SW480 (cell line): ENCODE data around the gene ERC2.

Source experiments
- DNase-seq: peaks from one replicate; pipeline ENCODE4 v3.0.0-alpha.2; 2016; ENCODE audit warnings: low spot score

Gene ERC2

DNA sequence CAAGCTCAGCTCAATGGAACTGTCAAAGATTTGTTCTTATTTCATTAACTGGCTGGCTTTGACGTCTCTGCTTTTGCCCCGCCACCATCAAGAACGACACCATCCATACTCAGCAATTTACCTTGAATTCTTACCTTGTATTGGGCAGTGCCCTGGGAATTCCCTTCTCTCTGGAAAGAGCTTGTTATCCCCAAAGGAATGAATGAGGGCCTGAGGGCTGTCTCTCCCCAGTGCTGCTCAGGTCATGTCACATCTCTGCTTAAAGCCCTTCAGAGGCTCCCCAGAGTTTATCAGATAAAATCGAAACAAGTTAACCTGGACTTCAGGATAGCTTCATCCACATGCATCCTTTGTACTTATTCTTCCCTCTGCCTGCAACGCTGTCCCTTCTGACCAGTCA is 975.3 kb downstream of the ERC2 start:
- no peak for DNase-seq

DNA sequence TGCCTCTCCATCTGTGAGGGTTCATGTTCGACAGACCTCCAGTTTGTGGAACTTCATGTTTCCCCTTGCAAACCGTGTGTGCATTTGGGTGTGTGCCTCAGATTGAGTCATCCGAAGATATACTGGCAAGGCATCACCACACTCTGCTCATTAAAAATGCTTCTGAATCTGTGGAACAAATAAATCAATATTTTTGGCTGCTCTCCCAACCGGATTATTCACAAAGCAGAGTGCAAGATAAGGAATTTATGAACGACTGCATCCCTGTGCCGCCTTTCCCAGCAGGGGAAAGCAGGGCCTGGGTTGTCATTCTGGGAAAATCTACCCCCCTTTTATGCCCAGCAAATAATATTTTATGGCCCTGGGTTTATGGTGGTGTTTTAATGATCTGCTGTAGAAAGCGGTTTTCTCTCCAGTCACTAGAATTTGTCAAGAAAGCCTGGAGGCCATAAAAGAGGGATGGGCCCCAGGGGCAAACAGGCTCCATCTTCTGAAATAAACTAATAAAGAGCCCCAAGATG is 976.9 kb downstream of the ERC2 start:
- no peak for DNase-seq

DNA sequence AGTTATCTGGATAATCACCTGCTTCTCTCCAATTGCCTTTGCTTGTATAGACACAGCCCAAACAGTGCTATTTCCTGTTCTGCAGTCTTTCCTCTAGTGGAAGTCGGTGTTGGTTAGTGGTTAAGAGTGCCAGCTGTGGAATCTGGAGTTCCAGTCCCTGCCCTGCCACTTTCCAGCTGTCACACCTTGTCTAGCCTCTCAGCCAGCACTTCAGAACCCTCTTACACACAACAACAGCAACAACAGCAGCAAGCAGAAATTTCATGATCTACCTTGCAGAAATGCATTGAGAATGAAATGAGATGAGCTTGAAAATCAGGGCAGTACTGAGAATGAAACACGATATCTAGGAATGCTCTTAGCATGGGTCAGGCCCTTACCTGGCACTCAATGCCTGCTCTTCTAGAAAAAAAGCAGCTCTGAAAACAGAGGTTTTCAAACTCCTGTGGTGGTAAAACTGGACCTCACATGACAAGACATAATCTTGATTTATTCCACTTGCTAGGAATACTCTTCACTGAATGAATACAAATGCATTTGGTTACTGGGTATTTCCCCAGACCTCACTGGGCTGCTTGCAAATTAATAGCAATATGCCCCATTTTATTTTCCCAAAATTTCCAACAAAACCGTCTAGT is 977.9 kb downstream of the ERC2 start:
- DNase-seq: peak; percentile 48

DNA sequence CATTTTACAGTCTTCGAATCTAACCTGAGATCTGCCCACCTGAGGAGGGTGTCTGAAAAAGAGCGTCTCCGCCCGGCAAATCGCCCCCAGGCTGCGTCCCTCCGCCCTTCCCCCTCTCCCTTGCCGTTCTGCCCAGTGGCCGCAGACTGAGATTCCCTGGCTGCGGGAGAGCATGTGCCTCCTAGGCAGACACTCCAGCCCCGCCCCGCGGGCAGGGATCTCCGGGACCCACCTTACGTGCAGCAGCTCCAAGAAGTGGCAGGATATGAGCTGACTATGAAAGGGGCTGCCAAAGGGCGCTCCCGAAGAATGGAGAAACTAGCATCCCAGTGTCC is 978.5 kb downstream of the ERC2 start:
- peak; percentile 74 for DNase-seq

DNA sequence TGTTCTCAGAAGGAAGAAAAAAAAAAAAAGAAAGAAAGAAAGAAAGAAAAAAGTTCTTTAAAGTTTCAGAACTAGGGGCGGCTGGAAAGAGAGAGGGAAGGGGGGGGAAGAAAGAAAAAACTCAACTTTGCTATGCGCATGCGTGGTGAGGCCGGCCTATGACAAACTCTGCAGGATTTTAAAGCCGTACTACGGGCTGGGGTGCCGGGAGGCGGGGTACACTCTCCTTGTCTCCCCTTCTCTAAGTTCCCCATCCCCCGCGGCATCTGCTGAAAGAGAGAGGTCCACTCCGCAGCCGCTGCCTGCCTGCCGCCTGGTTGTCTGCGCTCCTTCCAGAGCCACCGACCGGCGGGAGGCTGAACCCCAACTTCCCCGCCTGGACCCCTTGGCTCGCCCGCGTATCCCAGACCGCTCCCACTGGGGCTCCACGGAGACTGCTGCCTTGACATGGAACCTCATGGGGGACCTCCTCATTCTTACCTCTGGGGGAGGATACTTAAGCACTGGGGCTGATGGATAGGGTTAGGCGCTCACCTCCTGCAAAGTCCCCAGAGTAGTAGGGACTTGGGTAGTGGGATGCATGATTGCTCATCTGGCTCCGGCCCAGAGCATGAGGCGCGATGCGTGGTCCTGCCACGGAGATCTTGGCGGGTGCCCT is 979.7 kb downstream of the ERC2 start:
- DNase-seq: peak; percentile 69

DNA sequence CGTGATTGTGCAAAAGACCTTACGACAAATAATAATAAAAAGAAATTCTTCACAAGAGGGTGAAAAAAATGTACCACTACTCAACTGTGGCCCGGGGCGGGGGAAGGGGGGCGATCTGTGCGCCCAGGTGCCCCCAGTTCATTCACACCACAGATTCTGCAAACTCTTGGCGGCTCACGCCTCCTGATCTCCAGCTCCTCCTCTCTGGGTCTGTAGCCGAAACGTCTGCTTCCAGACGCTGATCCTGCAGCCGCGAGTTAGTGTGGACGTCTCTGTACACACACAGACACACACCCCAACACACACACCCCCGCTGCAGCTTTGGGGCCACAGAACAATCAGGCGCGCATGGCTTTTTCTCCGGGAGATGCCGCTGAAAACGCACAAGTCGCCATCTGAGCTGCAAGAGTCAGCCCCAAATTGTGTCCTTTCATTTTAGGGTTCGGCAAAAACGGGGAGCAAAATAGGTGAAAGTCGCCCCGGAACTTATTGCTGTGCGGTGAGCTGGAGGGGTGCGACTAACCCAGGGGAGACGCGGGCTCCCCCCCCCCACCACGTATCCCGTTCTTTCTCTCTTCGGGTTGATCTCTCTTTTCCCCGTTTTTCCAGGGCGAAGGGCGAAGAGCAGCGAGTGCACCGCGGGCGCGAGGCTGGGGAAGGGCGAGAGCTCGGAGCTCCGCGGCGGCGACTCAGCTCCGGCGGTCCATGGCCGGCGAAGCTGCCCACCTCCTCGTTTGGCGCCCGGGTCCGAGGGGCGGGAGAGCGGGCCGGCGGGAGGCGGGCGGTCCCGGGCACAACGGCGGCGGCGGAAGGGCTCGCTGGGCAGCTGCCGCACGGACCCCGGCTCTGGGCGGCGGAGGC is 980.7 kb downstream of the ERC2 start:
- DNase-seq: peak; percentile 67

DNA sequence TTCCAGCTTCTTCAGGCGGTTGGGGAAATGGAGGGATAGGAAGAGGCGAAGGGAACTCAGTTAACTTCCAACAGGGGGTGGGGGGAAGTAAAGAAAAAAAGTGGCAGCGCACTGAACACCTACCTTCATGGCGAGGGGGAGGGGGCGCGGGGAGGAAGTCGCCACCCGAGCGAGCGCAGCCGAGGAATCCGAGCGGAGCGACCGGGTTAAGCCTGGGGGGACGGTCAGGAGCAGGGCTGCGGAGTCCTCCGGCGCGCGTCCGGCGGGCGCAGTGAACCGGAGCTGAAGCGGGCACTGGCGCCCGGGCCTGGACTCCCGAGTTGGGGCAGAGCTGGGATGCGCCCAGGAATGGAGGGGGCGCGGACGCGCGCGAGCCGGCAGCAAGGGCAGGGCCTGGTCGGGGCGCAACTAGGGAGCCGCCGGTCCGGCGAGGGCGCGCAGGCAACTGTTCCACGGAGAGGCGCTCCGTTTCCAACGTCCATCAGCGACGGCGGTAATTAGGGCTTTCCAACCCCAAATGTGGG is 981.3 kb downstream of the ERC2 start, which contains the start of gene WNT5A:
Gene WNT5A (minus strand): TSS at position 450 of the 524 bp plus-strand sequence. CDS start 321 bp downstream, at position 129.
- peak; percentile 49 for DNase-seq

DNA sequence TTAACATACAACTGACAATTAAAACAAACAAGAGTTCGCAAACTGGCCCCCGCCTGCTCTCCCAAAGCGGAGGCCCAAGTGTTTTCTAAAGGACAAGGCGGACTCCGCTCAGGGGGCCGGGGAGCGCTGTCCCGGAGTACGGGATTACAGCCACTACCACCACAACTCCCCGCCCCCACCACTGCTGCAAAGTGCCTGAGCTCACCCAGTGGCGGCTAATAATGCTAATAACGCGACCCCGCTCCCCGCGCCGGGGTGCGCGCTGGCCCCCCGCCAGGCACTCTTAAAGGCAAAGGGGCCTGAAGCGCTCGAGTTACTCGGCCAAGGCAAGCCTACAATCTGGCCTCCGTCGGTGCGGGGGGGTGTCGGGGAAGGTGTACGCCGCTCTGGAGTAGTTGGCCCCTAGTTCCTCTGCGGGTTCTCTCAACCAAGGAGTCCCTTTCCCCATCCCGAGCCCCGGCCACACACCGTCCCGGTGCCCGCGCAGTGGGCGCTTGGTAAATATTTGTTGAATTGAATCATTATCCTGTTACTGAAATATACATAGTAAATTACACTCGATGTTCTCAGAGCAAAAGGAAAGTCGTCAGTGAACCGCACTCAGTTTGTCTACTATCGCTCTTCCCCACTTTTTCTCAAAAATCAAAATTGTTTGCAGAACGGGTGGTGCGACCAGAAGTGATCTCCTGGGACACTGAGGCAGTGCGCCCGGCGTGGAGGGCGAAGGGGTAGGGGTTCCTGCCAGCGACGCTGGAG is 982.0 kb downstream of the ERC2 start:
- peak; percentile 46 for DNase-seq

DNA sequence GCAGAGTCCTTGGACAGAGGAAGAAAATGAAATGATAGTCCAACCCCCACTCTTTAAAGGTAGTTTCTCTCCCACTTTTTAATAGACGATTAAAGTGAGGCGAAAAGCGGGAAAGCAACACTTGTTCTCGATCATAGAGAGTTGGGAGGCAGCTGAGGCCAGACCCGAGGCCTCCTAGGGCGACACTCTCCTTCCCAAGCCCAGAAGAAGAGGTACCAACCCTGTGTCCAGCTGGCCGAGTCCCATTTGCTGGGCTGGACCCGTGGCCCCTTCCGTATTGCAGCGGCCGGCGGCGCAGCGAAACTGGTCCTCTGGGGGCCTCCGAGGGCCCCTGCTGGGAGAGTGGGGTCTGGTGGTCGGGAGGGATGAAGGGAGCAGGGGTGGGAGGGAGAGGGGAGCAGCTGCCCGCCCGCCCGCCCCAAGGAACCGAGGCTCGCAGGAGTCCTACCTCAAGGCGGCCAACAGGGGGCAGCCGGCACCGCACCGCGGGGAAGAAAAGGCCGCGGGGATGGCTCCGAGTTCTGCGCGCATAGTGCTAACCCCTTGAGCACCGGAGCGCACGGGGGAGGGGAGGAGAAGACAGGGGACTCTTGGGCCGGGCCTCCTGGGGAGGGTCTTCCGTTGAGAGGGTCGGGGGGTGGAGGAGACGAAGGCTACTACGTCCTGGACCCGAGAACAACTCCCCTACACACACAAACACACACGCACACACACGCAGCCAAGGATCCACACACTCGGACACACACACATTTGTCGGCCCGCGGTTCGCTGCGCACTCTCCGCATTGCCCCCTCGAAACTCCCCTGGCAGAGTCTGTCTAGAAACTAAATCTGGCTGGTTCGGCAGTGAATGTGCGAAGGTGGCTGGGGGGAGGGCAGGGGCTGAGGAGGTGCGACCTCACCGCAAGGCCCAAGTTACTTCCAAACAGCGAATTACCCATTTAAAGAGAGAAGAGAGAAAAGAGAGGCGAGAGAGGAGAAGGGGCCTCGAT is 983.2 kb downstream of the ERC2 start:
- peak; percentile 65 for DNase-seq

DNA sequence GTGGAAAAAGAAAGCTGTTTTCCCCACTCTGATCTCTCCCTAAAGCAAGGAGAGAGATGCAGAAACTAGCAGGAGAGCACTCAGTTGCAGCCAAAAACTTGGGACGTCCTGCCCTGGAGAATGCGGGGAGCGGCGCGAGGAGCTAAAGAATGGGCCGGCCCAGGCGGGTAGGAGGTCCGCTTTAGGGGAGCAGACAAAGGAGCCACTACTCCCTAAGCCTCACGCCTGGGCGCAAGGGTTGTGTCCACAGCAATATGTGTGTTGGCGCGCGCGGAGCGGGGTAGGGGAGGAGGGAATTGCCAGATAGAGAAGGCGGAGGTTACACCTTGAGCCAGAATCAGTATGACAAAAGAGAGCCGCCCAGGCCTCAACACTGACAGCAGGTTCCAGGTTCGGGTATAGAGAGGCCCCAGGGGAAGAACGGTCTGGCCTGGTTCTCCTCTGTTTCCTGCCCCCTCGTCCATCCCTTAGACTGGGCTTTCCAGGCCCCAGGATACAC is 984.0 kb downstream of the ERC2 start:
- DNase-seq: no peak

DNA sequence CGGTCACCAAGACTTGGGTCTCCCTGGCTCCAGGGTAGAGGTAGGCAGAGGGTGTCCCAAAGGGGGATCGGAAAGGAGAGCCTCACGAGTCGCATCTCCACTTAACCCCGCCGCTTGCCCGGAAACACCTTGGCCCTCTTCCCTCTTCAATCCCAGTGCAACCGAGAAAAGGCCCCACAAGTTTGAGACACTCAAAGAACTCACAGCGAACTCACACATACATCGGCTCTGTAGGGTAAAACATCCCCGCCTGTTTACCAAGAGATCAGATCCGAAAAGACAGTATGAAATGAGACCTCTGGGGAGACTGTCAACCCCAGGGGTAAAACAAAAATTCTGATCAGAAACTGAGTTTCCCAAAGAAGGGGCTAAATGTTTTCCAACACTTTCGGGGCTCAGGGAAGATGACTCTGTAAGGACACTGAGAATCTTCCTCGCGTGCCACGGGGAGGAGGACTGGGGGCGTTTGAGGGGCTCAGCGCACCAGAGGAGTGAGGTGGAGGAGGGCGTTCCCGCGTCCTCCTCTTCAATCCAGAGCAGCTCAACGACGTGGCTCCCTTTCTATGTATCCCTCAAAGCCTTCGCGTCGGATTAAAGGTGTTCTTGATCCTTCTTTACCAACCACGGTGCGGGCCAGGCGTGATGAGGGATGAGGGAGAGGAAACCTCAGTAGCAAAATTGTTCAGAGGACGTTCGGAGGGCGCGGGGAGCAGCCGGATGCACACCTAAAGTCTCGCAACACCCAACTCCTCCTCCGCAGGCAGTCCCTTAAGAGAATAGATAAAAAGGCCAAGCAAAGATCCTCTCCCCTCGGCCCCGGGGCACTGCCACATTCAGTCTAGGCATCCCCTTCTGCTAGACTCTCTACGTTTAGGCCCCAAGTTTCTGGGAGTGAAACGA is 984.8 kb downstream of the ERC2 start:
- no peak for DNase-seq

DNA sequence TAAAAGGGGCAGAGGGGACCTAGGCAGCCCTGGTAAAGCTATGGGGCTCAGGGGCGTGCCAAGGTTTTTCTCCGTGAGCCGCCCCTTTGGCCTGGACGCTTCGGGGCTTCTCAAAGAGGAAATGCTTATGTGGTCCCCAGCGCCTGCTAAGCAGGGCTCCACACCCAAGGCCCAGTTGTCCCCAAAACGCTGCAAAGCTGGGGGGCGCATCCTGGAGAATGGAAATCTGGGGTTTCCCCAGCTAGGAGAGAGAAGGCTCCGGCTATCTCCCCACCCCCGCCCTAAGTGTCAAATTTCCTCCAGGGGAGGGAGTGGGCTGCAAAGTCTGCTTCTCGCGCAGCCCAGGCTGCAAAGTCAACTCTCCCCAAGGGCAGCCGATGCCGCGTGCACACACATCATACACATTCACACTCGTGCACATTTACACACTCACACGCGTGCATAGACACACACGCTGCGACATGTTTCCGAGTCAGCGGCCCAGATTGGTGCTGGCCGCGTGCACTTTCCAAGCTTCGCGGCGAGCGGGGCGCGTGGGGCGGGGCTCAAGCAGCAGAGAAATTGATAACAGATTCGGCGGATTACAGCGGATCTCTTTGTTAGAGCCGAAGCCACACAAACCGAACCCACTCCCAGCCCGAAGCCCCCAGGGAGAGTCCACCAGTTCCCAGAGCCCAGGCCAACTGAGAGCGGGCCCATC is 985.6 kb downstream of the ERC2 start:
- no peak for DNase-seq

DNA sequence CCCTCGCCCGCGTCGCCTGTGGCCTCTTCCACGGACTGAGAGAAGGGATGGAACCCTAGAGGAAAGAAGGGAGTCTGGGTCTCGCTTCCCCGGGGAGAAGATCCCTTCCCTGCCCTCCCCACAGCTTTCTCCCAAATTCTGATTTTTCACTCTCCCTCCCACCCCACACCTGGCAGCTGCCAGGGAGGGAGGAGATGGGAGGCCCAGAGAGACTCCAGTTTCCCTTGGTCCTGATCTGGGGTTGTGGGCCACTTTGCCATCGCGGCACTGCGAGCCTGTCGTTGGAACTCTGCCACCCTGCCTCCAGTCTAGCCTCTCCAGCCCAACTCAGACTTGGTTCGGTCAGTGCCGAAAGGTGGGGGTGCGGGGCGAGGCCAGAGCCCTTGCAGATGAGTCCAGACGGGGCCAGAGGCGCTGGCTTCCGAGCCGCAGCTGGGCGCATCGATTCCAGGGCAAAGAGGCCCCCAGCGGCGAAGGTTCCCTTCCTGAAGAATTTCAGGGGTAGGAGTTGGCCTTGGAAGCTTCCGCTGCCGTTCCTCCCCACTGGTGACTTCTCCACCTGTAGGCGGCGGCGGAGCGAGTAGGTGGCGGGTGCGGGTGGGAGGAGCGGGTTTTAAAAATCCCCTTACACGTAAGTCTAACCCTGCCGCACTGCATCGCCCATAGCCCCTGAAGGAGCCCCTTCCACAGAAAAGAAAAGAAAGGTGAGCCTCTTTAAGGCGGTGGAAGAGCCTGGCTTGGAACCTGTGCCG is 986.3 kb downstream of the ERC2 start:
- no peak for DNase-seq

DNA sequence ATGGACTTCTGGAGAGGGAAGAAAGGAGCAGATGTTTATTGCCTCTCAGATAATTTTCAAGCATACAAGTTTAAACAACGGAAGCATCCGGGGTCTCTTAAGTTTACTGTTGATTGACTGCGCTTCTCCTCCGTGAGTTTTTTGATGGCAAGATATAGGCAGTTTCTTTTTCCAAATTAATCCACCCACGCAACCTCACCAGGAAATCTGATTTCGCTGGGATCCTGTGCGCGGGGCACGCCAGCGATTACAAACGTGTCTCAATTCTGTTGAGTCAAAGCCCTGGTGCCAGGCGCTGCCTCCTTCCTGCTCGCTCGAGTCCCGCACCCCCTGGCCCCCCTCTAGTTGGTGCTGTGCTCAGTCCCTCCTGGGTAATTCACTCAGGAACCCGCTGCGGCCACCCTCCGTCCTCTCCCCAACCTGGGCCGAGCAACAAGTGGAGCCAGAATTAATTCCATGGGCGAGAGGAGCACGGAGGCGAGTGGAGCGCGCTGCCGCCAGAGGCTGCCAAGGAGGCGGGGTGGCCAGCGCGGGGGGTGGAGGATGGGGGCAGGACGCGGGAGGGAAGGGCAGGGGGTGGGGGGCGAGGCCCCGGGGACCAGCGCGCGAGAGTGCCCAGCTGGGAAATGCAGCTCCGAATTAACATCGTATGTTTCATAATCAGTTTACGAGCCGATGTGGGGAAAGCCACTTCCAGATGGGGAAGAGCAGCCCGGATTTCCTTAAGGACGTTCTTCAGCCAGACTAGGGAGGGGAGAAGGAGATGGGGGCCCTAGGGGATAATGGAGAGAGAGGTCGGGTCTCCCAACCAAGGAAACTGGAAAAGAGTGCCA is 987.1 kb downstream of the ERC2 start:
- DNase-seq: no peak

DNA sequence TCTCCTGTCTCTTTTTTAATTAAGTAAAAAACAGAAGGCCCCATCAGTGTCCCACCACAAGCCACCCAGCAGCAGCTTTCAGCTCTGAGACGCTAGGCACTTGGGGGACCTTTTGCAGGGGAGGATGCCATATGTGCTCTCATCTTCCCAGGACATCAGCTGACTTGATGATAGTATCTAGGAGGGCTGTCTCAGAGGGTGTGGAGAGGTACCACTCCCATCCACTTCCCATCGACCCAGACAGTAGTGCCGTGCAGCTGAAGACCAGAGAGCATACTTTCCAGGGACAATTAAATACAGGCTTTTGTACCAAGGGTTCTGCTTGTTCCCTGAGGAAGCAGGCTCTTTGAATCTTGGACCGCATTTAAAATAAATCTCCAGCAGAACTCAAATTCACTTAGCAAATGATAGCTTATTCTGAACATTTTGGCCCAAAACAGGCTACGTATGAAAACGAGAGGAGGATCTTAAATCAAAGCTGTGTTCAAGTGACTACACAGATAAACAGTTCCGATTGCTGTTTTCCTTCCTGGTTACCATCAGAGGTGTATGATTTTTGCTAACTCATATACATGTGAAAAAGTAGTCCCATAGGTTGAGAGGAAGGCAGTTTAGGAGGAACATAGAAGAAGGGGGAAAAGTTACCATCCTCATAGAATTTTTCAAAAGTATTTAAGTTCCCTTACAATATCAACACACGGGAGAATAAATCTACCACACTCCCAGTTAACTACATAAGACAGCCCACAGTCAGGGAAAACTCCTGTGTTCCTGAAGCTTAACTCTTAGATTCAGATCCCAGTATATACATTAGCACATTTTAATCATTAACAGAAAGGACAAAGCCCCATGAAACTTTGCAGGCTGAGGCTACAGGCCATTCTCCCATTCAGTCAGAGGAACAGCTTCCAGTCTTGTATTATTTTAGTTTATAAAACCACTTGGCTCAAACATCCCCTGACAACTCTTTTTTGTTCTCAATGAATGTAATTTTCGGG is 990.7 kb downstream of the ERC2 start:
- no peak for DNase-seq

DNA sequence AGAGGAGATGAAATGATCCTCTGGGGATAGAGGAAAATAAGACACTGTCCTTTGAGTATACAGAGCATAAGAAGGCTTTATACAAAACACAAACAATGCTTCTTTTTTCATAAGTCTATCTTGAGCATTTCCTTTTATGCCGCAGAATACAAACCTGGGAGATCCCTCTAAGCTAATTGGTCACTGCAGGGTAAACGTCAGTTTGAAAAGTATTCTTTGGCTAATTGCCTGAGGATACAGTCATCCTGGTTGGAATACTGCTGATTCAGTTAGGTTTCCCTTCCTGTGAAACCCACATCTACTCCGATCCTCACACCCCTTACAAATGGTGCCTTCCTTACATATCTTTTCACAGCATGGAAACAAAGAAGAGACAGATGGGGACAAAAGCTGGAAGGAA is 991.8 kb downstream of the ERC2 start:
- DNase-seq: no peak
